Activated naive CD4-positive, alpha-beta T cell treated with anti-CD3 and anti-CD28 coated beads, Interleukin-2, amount 10 ng/mL, durations not matched to agents 7 days and 5 days (primary cell): ENCODE data around the gene SATB2.

Experiments
- CTCF ChIA-PET: fragments of 350-600 bp; sonication (Branson Sonifier 250); formaldehyde crosslinking; loops from one replicate; lab custom pipeline; 2021; ENCODE audit warnings: antibody characterized with exemption; lab: Charles Lee
- DNase-seq: peaks from one replicate; pipeline ENCODE4 v3.0.0-alpha.2; 2020
- H3K27ac Mint-ChIP-seq: one replicate; pipeline ENCODE4 v1.8.0; 2021; ENCODE audit warnings: mild to moderate bottlenecking, moderate library complexity, mixed read lengths
- H3K27me3 Mint-ChIP-seq: one replicate; pipeline ENCODE4 v1.8.0; 2021; ENCODE audit warnings: mild to moderate bottlenecking, mixed read lengths
- H3K36me3 Mint-ChIP-seq: one replicate; pipeline ENCODE4 v1.8.0; 2021; ENCODE audit warnings: mixed read lengths
- H3K4me1 Mint-ChIP-seq: one replicate; pipeline ENCODE4 v1.8.0; 2021; ENCODE audit warnings: mixed read lengths
- H3K4me3 Mint-ChIP-seq: one replicate; pipeline ENCODE4 v1.8.0; 2021; ENCODE audit warnings: mild to moderate bottlenecking, moderate library complexity, mixed read lengths
- H3K9me3 Mint-ChIP-seq: one replicate; pipeline ENCODE4 v1.8.0; 2021; ENCODE audit warnings: mixed read lengths

Gene SATB2

GRCh38 chr2:199383021-199383420 is 74.7 kb downstream of the SATB2 start:
- H3K9me3 Mint-ChIP-seq = no peaks in the 10 kb centered on the region
- H3K36me3 Mint-ChIP-seq = no peaks in the 10 kb centered on the region
- DNase-seq = no peak
- H3K4me3 Mint-ChIP-seq = no peak overlapping the region
- no peaks in the 10 kb centered on the region for H3K4me1 Mint-ChIP-seq
- no peak overlapping the region for H3K27ac Mint-ChIP-seq
- H3K27me3 Mint-ChIP-seq = peaks cover 11% of the 10 kb centered on the region
- CTCF ChIA-PET = interaction anchor here (1.2 kb wide), 1 partner anchor 122 kb away, joined by 3 read pairs; no protein-coding TSS in a partner anchor

- CTCF ChIA-PET = no interaction called here
- Mint-ChIP-seq H3K4me3 (no peak overlapping the region), H3K27ac (no peak overlapping the region), H3K27me3 (peaks cover 11% of the 10 kb centered on the region), H3K9me3 (no peaks in the 10 kb centered on the region), H3K36me3 (no peaks in the 10 kb centered on the region), H3K4me1 (no peaks in the 10 kb centered on the region)
- DNase-seq = no peak
Observed at GRCh38 chr2:199382091-199382490, 75.6 kb downstream of the SATB2 start.

- H3K27ac Mint-ChIP-seq = no peak overlapping the region
- H3K27me3 Mint-ChIP-seq = peaks cover 11% of the 10 kb centered on the region
- no peak for DNase-seq
- H3K9me3 Mint-ChIP-seq = no peaks in the 10 kb centered on the region
- no peaks in the 10 kb centered on the region for H3K36me3 Mint-ChIP-seq
- H3K4me3 Mint-ChIP-seq = no peak overlapping the region
- CTCF ChIA-PET = no interaction called here
- no peaks in the 10 kb centered on the region for H3K4me1 Mint-ChIP-seq
Observed at GRCh38 chr2:199381531-199381930, 76.2 kb downstream of the SATB2 start.

- H3K4me3 Mint-ChIP-seq = no peak overlapping the region
- no peaks in the 10 kb centered on the region for H3K36me3 Mint-ChIP-seq
Observed at GRCh38 chr2:199378948-199379650, 78.6 kb downstream of the SATB2 start.

GRCh38 chr2:199370150-199370780 is 87.5 kb downstream of the SATB2 start:
- H3K27ac Mint-ChIP-seq = no peak overlapping the region
- H3K36me3 Mint-ChIP-seq = no peaks in the 10 kb centered on the region

More at GRCh38 chr2:199378948-199379650, 78.6 kb downstream of the SATB2 start:
- CTCF ChIA-PET = no interaction called here
- H3K27me3 Mint-ChIP-seq = peaks cover 11% of the 10 kb centered on the region
- no peaks in the 10 kb centered on the region for H3K9me3 Mint-ChIP-seq
- no peak overlapping the region for H3K27ac Mint-ChIP-seq
- H3K4me1 Mint-ChIP-seq = no peaks in the 10 kb centered on the region
- DNase-seq = no peak

GRCh38 chr2:199366406-199366805 is 91.3 kb downstream of the SATB2 start:
- H3K4me3 Mint-ChIP-seq = no peak overlapping the region
- no peaks in the 10 kb centered on the region for H3K4me1 Mint-ChIP-seq
- no peak overlapping the region for H3K27ac Mint-ChIP-seq
- CTCF ChIA-PET = interaction anchor here (0.6 kb wide), 1 partner anchor 9 kb away, joined by 3 read pairs; no protein-coding TSS in a partner anchor
- H3K9me3 Mint-ChIP-seq = no peaks in the 10 kb centered on the region
- no peaks in the 10 kb centered on the region for H3K36me3 Mint-ChIP-seq
- peaks cover 6% of the 10 kb centered on the region for H3K27me3 Mint-ChIP-seq
- DNase-seq = no peak

More at GRCh38 chr2:199370150-199370780, 87.5 kb downstream of the SATB2 start:
- Mint-ChIP-seq H3K4me3 (no peak overlapping the region), H3K4me1 (no peaks in the 10 kb centered on the region), H3K27me3 (peaks cover 6% of the 10 kb centered on the region), H3K9me3 (no peaks in the 10 kb centered on the region)
- CTCF ChIA-PET = interaction anchor here (0.7 kb wide), 1 partner anchor 427 kb away, joined by 3 read pairs; no protein-coding TSS in a partner anchor
- no peak for DNase-seq

- no peaks in the 10 kb centered on the region for H3K36me3 Mint-ChIP-seq
- no peaks in the 10 kb centered on the region for H3K4me1 Mint-ChIP-seq
- no peak overlapping the region for H3K27ac Mint-ChIP-seq
- CTCF ChIA-PET = no interaction called here
- no peak for DNase-seq
- H3K9me3 Mint-ChIP-seq = no peaks in the 10 kb centered on the region
- H3K4me3 Mint-ChIP-seq = no peak overlapping the region
- H3K27me3 Mint-ChIP-seq = peaks cover 6% of the 10 kb centered on the region
Observed at GRCh38 chr2:199364153-199364552, 93.6 kb downstream of the SATB2 start.

- DNase-seq = no peak
- Mint-ChIP-seq H3K27ac (no peak overlapping the region), H3K4me3 (no peak overlapping the region), H3K9me3 (no peaks in the 10 kb centered on the region), H3K36me3 (no peaks in the 10 kb centered on the region), H3K4me1 (no peaks in the 10 kb centered on the region), H3K27me3 (no peaks in the 10 kb centered on the region)
- CTCF ChIA-PET = no interaction called here
Observed at GRCh38 chr2:199356412-199356811, 101.3 kb downstream of the SATB2 start.

GRCh38 chr2:199348871-199349270 is 108.9 kb downstream of the SATB2 start:
- H3K27ac Mint-ChIP-seq = no peak overlapping the region
- no peak for DNase-seq
- H3K9me3 Mint-ChIP-seq = no peaks in the 10 kb centered on the region
- H3K27me3 Mint-ChIP-seq = no peaks in the 10 kb centered on the region
- CTCF ChIA-PET = no interaction called here
- H3K4me3 Mint-ChIP-seq = no peak overlapping the region
- H3K36me3 Mint-ChIP-seq = no peaks in the 10 kb centered on the region
- H3K4me1 Mint-ChIP-seq = no peaks in the 10 kb centered on the region

- H3K9me3 Mint-ChIP-seq = no peaks in the 10 kb centered on the region
- H3K27ac Mint-ChIP-seq = no peak overlapping the region
- H3K27me3 Mint-ChIP-seq = no peaks in the 10 kb centered on the region
- CTCF ChIA-PET = no interaction called here
- no peak for DNase-seq
- H3K4me1 Mint-ChIP-seq = no peaks in the 10 kb centered on the region
- H3K36me3 Mint-ChIP-seq = no peaks in the 10 kb centered on the region
- no peak overlapping the region for H3K4me3 Mint-ChIP-seq
Observed at GRCh38 chr2:199344012-199344411, 113.7 kb downstream of the SATB2 start.

- Mint-ChIP-seq H3K9me3 (no peaks in the 10 kb centered on the region), H3K4me1 (no peaks in the 10 kb centered on the region)
- CTCF ChIA-PET = no interaction called here
Observed at GRCh38 chr2:199342334-199342733, 115.4 kb downstream of the SATB2 start.

GRCh38 chr2:199341123-199341522 is 116.6 kb downstream of the SATB2 start:
- Mint-ChIP-seq H3K4me3 (no peak overlapping the region), H3K4me1 (no peaks in the 10 kb centered on the region), H3K27ac (no peak overlapping the region), H3K36me3 (no peaks in the 10 kb centered on the region), H3K9me3 (no peaks in the 10 kb centered on the region), H3K27me3 (no peaks in the 10 kb centered on the region)
- no peak for DNase-seq
- CTCF ChIA-PET = no interaction called here

More at GRCh38 chr2:199342334-199342733, 115.4 kb downstream of the SATB2 start:
- no peaks in the 10 kb centered on the region for H3K36me3 Mint-ChIP-seq
- no peak for DNase-seq
- H3K27me3 Mint-ChIP-seq = no peaks in the 10 kb centered on the region
- H3K27ac Mint-ChIP-seq = no peak overlapping the region
- no peak overlapping the region for H3K4me3 Mint-ChIP-seq

- H3K27ac Mint-ChIP-seq = no peak overlapping the region
- no peak for DNase-seq
- H3K36me3 Mint-ChIP-seq = no peaks in the 10 kb centered on the region
- no peaks in the 10 kb centered on the region for H3K4me1 Mint-ChIP-seq
- H3K4me3 Mint-ChIP-seq = no peak overlapping the region
- no peaks in the 10 kb centered on the region for H3K9me3 Mint-ChIP-seq
- H3K27me3 Mint-ChIP-seq = no peaks in the 10 kb centered on the region
- CTCF ChIA-PET = no interaction called here
Observed at GRCh38 chr2:199339891-199340605, 117.7 kb downstream of the SATB2 start.

- H3K36me3 Mint-ChIP-seq = no peaks in the 10 kb centered on the region
- H3K27me3 Mint-ChIP-seq = no peaks in the 10 kb centered on the region
- H3K27ac Mint-ChIP-seq = no peak overlapping the region
- H3K4me3 Mint-ChIP-seq = no peak overlapping the region
- H3K9me3 Mint-ChIP-seq = no peaks in the 10 kb centered on the region
- H3K4me1 Mint-ChIP-seq = no peaks in the 10 kb centered on the region
- CTCF ChIA-PET = no interaction called here
- DNase-seq = no peak
Observed at GRCh38 chr2:199336546-199336945, 121.2 kb downstream of the SATB2 start.
